AG04449 (cell line): ENCODE results near the gene PCSK1N.

Experiments
- CTCF ChIA-PET: fragments of 350-600 bp; formaldehyde crosslinking; extraction: SDS; loops from one replicate; lab custom pipeline; 2021; ENCODE audit warnings: antibody characterized with exemption; lab: Yijun Ruan, JAX
- POLR2A ChIA-PET: fragments of 400-600, 350-600 bp; formaldehyde crosslinking; extraction: SDS; loops from one replicate; lab custom pipeline; 2020; ENCODE audit warnings: antibody characterized with exemption, inconsistent platforms; lab: Yijun Ruan, JAX
- DNase-seq: peaks from one replicate; pipeline ENCODE4 v3.0.0-alpha.2; 2010; ENCODE audit warnings: low read depth, low spot score
- H3K4me3 ChIP-seq: 2 replicates; pipeline ENCODE4 v1.5.1; 2011; ENCODE audit warnings: low read depth, mild to moderate bottlenecking, control low read depth, low read length
- CTCF ChIP-seq: IDR thresholded peaks from one replicate; pipeline ENCODE4 v1.5.1; 2011; ENCODE audit warnings: mild to moderate bottlenecking, moderate library complexity, low read length, control low read depth, inconsistent platforms; ENCODE audit not compliant: insufficient read depth; ENCODE audit errors: missing control alignments

Gene PCSK1N

GRCh38 chrX:48786341-48786800 is 49.0 kb downstream of the PCSK1N start, which contains the start of gene GATA1:
GATA1 (plus strand) TSS chrX:48786590; CDS start chrX:48791110, 4,520 bp downstream.
- TF ChIP-seq CTCF: no peak
- no peak within 1 kb of the TSS for H3K4me3 ChIP-seq
- ChIA-PET CTCF (no interaction called here), POLR2A (no interaction called here)
- DNase-seq: no peak

- no peak for DNase-seq
- ChIA-PET POLR2A (no interaction called here), CTCF (no interaction called here)
- H3K4me3 ChIP-seq: no peak overlapping the region
- TF ChIP-seq CTCF: no peak
These were observed 49.7 kb downstream of the PCSK1N start for GRCh38 chrX:48785540-48786214.

- CTCF ChIA-PET: no interaction called here
- POLR2A ChIA-PET: no interaction called here
- TF ChIP-seq CTCF: no peak
- no peak overlapping the region for H3K4me3 ChIP-seq
- DNase-seq: no peak
These were observed 50.2 kb downstream of the PCSK1N start for GRCh38 chrX:48785186-48785539.

GRCh38 chrX:48784726-48785125 is 50.7 kb downstream of the PCSK1N start:
- no peak overlapping the region for H3K4me3 ChIP-seq
- DNase-seq: no peak
- POLR2A ChIA-PET: no interaction called here
- CTCF ChIA-PET: no interaction called here
- no peak for TF ChIP-seq CTCF

GRCh38 chrX:48782795-48783194 is 52.6 kb downstream of the PCSK1N start:
- DNase-seq: no peak
- TF ChIP-seq CTCF: no peak
- H3K4me3 ChIP-seq: no peak overlapping the region
- POLR2A ChIA-PET: no interaction called here
- CTCF ChIA-PET: no interaction called here

- no peak for DNase-seq
- H3K4me3 ChIP-seq: no peak overlapping the region
- ChIA-PET POLR2A (no interaction called here), CTCF (no interaction called here)
- TF ChIP-seq CTCF: no peak
These were observed 53.2 kb downstream of the PCSK1N start for GRCh38 chrX:48782216-48782615.
